GM18868 (cell line): Measurements from ENCODE around the gene DDX19B.
"Not testable (repeated sequence)": the region's sequence is repeated elsewhere in the genome, so short reads cannot be mapped to it uniquely, and the experiment has no call there.

Experiments used
- ATAC-seq: cut with Tn5 transposase; IDR thresholded peaks from one replicate; pipeline ENCODE4 v1.9.1; 2021; ENCODE audit warnings: mild to moderate bottlenecking, moderate library complexity; ENCODE audit not compliant: unreplicated experiment

The DDX19B gene

GRCh38 chr16:70348991-70349390 is 50.0 kb downstream of the DDX19B start:
- no peak for ATAC-seq

DNA sequence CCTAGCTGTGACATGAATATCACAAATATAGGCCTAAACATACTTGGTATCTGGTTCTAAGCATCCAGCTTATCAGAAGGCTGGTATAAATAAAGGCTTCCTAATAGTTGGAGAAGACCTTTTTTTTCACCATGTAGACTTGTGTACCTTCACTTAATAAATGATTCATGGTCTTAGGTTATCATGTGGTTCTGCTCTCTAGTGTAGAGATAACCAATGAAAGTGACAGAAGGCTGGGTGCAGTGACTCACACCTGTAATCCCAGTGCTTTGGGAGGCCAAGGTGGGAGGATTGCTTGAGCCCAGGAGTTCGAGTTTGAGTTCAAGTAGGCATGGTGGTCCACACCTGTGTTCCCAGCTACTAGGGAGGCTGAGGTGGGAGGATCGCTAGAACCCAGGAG is 50.8 kb downstream of the DDX19B start:
- ATAC-seq, result no peak

GRCh38 chr16:70359552-70359951 is 60.6 kb downstream of the DDX19B start:
- ATAC-seq, result no peak

GRCh38 chr16:70364399-70364798 is 65.4 kb downstream of the DDX19B start:
- no peak for ATAC-seq

- ATAC-seq, result not testable (repeated sequence)
Observed at GRCh38 chr16:70370145-70370544, 71.2 kb downstream of the DDX19B start.

GRCh38 chr16:70370924-70371323 is 71.9 kb downstream of the DDX19B start:
- ATAC-seq, result no peak

GRCh38 chr16:70372921-70373728 is 74.1 kb downstream of the DDX19B start:
- no peak for ATAC-seq

GRCh38 chr16:70374213-70374612 is 75.2 kb downstream of the DDX19B start:
- ATAC-seq, result no peak

GRCh38 chr16:70375636-70376611 is 76.9 kb downstream of the DDX19B start:
- ATAC-seq, result no peak

DNA sequence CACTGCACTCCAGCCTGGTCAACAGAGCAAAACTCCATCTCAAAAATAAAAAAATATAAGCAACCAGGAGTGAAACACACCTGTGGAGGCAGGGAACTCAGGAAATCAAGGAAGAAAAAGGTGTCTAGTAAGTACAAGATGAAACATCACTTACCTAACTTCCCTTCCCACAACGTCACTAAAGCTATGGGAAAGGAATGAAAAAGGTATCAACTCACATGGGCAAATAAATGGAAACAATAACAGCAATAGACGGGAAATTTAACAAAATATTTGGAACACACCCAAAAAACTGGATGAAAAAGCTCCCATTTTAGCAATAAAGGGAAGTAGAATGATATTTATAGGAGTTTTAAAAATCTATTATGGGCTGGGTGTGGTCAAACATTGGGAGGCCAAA is 78.8 kb downstream of the DDX19B start:
- ATAC-seq, result no peak

DNA sequence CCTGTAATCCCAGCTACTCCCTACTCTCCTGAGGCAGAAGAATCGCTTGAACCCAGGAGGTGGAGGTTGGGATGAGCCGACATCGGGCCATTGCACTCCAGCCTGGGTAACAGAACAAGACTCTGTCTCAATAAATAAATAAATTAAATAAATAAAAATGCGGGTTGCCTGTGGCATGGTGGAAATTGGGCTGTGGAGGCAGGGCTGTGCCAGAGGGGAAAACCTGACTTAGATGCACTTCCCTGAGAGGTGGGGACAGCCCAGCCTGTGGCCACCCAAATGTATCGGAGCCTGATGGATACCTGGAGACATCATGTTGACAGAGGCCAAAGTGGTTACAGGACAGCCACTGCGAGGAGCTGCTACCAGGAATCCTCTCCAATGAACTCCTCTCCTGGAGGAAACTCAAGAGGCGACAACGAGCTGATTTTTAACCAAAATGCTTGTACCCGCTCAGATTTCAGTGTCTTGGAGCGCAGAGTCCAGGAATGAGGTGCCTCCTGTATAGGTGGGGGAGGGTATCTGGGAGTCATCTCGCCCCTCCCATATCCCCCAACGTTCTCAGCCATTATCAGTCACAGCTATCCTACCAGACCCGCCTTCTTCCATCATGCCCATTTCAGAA is 80.0 kb downstream of the DDX19B start:
- ATAC-seq, result no peak

DNA sequence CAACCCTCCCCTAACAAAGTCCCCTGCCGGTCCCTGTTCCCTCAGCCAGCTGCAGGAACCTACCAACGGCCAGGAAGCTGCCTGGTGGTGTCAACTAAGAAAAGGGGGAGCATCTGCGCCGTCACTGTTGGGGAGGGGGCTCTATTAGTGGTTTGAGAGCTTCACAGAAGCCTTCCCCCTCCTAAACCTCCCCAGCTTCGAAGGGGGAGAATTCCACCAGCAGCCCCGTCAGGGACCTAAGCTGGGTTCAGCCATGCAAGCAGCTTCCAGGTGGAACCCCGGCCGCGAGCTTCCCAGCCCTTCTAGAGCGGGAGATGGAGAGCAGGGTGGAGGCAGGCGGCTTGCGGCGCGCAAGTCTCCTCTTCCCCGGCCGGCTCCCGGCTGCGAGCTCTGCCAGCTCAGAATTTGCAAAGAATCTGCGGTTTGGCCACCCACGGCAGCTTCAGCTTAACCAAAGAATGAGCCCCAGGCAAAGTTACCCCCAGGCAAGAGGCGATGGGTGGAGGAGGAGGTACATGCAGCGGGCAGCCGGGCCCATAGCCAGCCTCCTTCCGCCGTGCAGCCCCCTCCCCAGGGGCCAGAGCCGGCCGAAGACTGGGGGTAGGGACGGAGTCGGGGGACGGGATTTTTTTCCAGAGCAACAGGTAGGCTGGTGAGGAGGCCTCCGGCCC is 81.4 kb downstream of the DDX19B start:
- ATAC-seq, result peak; percentile 7

DNA sequence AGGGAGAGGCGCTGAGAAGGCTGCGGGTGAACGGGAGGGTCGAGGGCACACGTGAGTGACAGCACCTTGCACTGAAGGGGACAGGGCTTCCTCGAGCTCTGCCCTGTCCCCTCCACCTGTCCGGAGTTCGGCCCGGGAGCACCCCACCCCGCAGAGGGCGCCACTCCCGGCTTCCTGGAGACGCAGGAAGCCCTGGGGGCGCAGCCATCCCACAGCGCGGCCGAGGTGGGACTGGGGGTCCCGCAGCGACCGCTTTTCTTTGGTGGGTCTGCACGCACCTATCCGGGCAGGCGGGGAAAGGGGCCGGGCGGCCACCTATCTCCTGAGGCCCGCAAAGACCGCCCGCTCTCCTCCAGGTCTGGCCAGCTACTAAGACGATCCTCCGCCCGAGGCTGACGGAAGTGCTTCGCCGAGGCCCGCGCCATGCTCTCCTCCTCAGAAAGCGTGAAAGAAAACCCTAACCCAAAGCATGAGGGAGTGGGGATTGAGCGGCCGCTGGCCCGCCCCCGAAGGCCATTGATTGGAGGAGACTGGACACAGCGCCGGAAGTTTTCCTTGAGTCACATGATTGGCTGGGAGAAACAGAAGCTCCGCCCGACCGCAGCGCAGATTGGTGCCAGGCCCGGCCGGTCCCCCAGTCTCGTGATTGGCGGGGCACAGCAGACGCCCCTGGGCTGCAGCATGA is 82.1 kb downstream of the DDX19B start:
- ATAC-seq, result peak; percentile 88

DNA sequence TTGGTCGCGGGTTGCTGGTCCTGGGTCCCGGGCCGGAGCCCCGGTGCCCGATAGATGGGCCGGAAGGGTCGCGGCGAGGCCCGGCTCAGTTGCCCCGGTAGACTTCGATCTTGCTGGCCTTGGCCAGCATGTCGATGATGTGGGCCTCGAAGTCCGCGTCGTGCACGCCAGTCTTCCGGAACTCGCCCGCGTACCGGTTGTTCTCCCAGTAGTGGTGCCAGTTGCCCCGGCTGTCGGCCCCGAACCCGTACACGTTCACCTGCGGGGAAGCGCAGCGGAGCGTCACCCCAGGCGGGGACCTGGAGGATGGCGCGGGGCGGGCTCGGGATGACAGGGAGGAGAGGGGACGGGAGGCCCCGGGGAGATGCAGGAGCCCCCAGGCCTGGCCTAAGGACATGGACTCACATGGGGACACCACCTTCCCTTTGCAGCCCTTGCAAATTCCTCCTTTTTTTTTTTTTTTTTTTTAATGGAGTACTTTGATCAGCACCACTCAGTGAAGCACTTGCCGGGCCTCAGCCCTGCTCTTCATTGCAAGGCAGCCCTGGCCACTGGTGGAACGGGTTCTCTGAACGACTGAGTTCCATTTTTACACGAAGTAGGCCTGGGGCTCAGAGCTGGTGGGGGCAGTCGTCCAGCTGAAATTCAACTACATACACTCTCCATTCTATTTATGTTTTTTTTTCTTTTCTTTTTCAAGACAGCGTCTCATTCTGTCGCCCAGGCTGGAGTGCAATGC is 82.8 kb downstream of the DDX19B start:
- ATAC-seq, result no peak

DNA sequence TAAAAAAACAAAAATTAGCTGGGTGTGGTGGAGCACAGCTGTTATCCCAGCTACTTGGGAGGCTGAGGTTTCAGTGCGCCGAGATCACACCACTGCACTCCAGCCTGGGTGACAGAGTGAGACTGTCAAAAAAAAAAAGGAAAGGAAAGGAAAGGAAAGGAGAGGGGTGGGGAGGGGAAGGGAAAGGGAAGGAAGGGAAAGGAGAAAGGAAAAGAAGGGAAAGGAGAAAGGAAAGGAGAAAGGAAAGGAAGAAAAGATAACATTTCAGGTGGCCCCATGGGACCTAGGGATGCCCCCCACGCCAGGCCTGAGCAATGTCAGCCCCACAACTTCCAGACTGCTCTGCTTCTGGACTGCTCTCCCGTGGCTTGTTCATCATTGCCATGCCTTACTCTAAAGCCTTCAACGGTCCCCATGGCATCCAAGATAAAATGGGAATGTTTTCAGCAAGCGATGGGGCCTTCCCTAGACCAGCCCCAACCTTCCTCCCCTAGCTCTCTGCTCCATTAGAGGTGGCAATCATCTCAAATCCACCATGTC is 84.5 kb downstream of the DDX19B start:
- ATAC-seq, result no peak
